Uterus (tissue), 2 donors: ENCODE data around the gene ADCY6.

ENCODE experiments used
- CTCF ChIP-seq, 4 experiments: fragments of 200-600 bp in 2 of 4; fragments of 450-650 bp in 2 of 4; sonication (generic) in 2 of 4; IDR thresholded peaks; one replicate each; pipeline ENCODE4 v1.5.1; 2016 to 2019; ENCODE audit warnings: antibody characterized with exemption in 4 of 4, mild to moderate bottlenecking in 2 of 4, moderate library complexity in 1 of 4
- POLR2A ChIP-seq, 2 donors: fragments of 450-650 bp; IDR thresholded peaks; one replicate each; pipeline ENCODE4 v1.6.1; 2016; ENCODE audit warnings: antibody characterized with exemption in 2 of 2, mild to moderate bottlenecking in 1 of 2, moderate library complexity in 1 of 2

- no peak for TF ChIP-seq CTCF (IDR thresholded peaks at IDR 0.05)
- no peak for TF ChIP-seq POLR2A (IDR thresholded peaks at IDR 0.05)
These were observed 5.5 kb downstream of the ADCY6 start for GRCh38 chr12:48783432-48783831.
